HG03103 (cell line): Measurements from ENCODE around the gene SSU72.
"Not testable (repeated sequence)": the region's sequence is repeated elsewhere in the genome, so short reads cannot be mapped to it uniquely, and the experiment has no call there.

Experiments used
- ATAC-seq: cut with Tn5 transposase; IDR thresholded peaks from one replicate; pipeline ENCODE4 v1.9.1; 2021; ENCODE audit warnings: low read depth; ENCODE audit not compliant: unreplicated experiment

Gene SSU72

GRCh38 chr1:1596493-1597274 lies 22.0 kb upstream of the SSU72 start:
- ATAC-seq, result no peak

GRCh38 chr1:1595341-1595740 lies 20.7 kb upstream of the SSU72 start:
- ATAC-seq, result not testable (repeated sequence)

- ATAC-seq, result no peak
Measured at GRCh38 chr1:1594602-1595260, 20.1 kb upstream of the SSU72 start.

- no peak for ATAC-seq
Measured at GRCh38 chr1:1593834-1594601, 19.4 kb upstream of the SSU72 start.

GRCh38 chr1:1591452-1591851 lies 16.8 kb upstream of the SSU72 start:
- ATAC-seq, result no peak

GRCh38 chr1:1583347-1584010 lies 8.8 kb upstream of the SSU72 start:
- no peak for ATAC-seq

- ATAC-seq, result no peak
Measured at GRCh38 chr1:1582585-1583346, 8.1 kb upstream of the SSU72 start.

- ATAC-seq, result no peak
Measured at GRCh38 chr1:1578371-1578940, 3.8 kb upstream of the SSU72 start.

- no peak for ATAC-seq
Measured at GRCh38 chr1:1577367-1578011, 2.8 kb upstream of the SSU72 start.

- ATAC-seq, result peak; percentile 53
Measured at GRCh38 chr1:1573843-1574720, 581 bp downstream of the SSU72 start.

GRCh38 chr1:1569341-1569740 lies 5.3 kb downstream of the SSU72 start:
- ATAC-seq, result no peak

GRCh38 chr1:1567891-1568291 lies 6.8 kb downstream of the SSU72 start:
- ATAC-seq, result no peak

- ATAC-seq, result no peak
Measured at GRCh38 chr1:1567152-1567875, 7.3 kb downstream of the SSU72 start.

- ATAC-seq, result no peak
Measured at GRCh38 chr1:1565340-1565739, 9.3 kb downstream of the SSU72 start.

GRCh38 chr1:1564268-1564667 lies 10.4 kb downstream of the SSU72 start:
- no peak for ATAC-seq

- ATAC-seq, result no peak
Measured at GRCh38 chr1:1563688-1564087, 11.0 kb downstream of the SSU72 start.

- ATAC-seq, result no peak
Measured at GRCh38 chr1:1562556-1563195, 12.0 kb downstream of the SSU72 start.
